ENCODE results near the gene EMILIN2.
A peak's percentile ranks its signal among the peaks of the same experiment; 100 is the strongest.

EMILIN2 gene

DNA sequence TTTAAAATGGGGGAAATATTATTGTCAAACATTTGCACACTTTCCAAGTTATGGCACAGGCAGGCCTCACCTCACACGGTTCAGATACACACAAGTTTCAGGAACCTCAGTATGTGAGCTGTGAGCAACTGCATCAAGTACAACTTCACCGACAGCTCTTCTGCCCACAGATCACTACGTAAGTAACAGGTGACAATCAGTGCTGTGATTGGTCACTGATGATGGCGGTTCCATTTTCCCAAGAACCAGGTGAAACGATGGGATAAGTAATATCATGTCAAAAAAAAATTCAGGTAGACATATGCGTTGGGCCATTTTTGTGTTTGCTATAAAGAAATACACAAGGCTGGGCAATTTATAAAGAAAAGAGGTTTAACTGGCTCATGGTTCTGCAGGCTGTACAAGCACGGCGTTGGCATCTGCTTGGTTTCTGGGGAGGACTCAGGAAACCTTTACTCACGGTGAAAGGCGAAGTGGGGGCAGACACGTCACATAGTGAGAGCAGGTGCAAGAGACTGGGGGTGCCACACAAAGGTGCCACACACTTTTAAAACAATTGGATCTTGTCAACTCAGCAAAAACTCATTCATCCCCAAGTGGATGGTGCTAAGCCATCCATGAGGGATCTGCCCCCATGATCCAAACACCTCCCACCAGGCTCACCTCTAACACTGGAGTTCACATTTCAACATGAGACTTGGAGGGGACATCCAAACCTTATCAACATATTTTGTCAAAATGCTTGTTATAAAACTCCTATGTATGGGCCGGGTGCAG is 108.3 kb downstream of the EMILIN2 start:
- H3K27ac Mint-ChIP-seq: peak overlapping the region; percentile 87

DNA sequence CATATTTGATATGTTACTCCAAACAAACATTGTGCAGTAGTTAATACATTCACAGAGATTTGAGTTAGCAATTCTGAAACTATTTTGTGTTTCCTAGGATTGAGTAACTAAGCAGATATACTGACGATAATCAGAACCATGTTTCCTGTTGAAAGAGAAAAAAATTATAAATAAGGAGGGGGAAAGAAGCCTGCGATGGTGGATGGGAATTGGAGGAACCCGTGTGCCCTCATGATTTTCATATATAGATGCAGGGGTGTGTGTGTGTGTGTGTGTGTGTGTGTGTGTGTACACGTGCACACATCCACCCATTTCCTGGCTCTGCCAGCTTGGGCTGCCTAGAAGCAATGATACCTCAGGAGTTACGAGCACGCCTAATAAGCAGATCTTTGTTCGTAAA is 109.2 kb downstream of the EMILIN2 start:
- ATAC-seq (peak; percentile 40), DNase-seq (ENCODE audit: low spot score in 2 of 2) (no peak)
- Mint-ChIP-seq H3K4me3 (peak overlapping the region; percentile 76), H3K36me3 (peaks cover 97% of the 10 kb centered on the region), H3K9me3 (no peaks in the 10 kb centered on the region), H3K27ac (peak overlapping the region; percentile 87), H3K4me1 (peaks cover 50% of the 10 kb centered on the region)

More for the DNA sequence above, 108.3 kb downstream of the EMILIN2 start:
- Mint-ChIP-seq H3K36me3 (peaks cover 99% of the 10 kb centered on the region), H3K9me3 (no peaks in the 10 kb centered on the region), H3K4me1 (peaks cover 48% of the 10 kb centered on the region), H3K4me3 (peak overlapping the region; percentile 76)
- ATAC-seq (no peak), DNase-seq (ENCODE audit: low spot score in 2 of 2) (no peak)

DNA sequence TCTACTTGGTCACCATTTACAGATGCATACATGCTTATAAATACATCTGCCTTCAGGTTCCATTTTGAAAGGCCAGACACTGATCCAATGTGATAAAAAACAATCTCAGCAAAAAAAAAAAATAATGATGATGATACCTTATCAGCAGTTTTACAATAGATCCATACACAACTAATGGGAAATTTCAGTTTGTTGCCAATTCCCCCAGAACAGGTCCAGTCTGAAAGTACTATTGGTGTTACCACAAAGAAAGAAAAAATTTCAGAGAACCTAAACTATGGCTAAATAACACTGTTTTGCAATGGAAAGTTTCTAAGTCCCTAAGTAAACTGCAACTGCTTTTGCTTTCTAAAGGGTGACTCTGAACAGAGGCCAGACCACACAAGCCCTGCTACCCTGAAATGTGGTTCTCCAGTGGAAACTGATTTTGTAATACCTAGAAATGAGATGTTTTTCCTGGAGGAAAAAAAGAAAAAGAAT is 112.1 kb downstream of the EMILIN2 start:
- Mint-ChIP-seq H3K4me3 (peak overlapping the region; percentile 76), H3K36me3 (peaks cover 86% of the 10 kb centered on the region), H3K27ac (peak overlapping the region; percentile 87), H3K4me1 (peaks cover 66% of the 10 kb centered on the region), H3K9me3 (no peaks in the 10 kb centered on the region)
- ATAC-seq: peak; percentile 57
- DNase-seq (ENCODE audit: low spot score in 2 of 2): no peak

DNA sequence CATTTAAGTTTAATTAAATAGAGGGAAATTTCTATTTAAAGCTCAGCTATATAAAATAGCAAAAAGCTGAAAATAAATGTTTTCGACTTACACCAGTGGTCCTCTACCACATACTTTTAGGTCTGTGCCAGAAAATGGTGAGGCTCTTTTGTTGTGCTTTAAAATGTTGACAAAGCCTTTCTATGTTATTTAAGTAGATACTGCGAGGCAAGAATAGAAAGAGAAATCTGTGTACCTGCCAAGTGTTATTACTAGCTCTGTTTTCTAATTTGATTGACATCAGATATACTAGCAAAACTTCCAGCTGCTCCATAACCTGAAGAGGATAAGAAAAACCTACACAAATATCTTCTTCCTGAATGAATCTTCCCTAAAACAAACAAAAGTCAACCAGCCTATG is 112.5 kb downstream of the EMILIN2 start:
- ATAC-seq: no peak
- Mint-ChIP-seq H3K4me1 (peaks cover 67% of the 10 kb centered on the region), H3K36me3 (peaks cover 82% of the 10 kb centered on the region), H3K4me3 (peak overlapping the region; percentile 76), H3K27ac (peak overlapping the region; percentile 87), H3K9me3 (no peaks in the 10 kb centered on the region)
- no peak for DNase-seq (ENCODE audit: low spot score in 2 of 2)

DNA sequence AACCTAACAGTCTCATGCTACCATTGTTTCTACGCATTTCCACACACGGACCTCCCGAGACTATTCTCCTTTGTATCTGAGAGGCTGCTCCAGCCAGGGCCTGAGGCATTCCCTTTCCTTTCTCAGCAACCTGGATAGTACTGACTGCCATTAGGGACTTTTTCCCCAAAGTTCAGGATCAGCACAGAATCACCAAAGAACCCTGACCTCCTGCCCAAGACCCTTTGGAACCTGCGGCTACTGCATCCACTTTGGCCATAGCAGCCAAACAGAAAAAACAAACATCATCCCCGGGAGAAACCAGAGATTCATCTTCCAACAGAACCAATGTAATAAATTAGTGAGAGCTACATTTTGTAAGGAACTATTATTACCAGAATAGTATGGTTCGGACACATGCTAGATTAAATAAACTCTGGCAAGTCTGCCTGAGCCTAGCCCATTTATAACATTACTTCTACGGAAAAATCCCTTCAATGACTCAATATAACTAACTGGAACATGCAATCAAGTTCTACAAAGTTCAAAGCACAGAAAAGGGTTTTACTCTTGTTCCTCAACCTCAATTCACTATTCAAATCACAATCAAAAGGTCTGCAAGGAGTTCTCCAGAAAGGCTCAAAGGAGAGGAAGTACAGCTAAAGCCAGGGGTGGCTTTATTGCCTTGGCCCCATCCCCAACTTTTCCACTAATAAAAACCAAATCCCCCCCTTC is 114.3 kb downstream of the EMILIN2 start:
- peaks cover 77% of the 10 kb centered on the region for H3K36me3 Mint-ChIP-seq
- H3K9me3 Mint-ChIP-seq: no peaks in the 10 kb centered on the region
- DNase-seq (ENCODE audit: low spot score in 2 of 2) (no peak), ATAC-seq (peak; percentile 23)
- peaks cover 67% of the 10 kb centered on the region for H3K4me1 Mint-ChIP-seq
- peak overlapping the region; percentile 76 for H3K4me3 Mint-ChIP-seq
- H3K27ac Mint-ChIP-seq: peak overlapping the region; percentile 87

DNA sequence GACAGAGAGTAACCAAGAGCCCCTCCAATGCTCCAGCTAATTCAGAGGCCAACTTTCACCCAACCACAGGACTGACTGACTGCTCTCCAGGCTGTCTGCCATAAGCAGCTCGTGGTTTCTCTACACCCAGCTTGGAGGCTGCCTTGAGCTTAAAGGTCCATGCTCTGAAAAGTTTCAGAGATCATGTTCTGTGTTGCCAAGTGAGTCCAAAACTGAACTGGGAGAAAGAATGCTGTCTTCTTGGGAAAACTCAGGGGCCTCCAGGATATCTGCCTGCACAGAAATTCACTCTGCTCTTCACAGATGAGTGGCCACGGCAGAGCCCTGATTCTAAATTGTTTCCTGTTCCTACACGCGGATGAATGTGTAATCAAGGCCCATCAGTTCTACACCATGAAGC is 115.0 kb downstream of the EMILIN2 start:
- Mint-ChIP-seq H3K4me3 (peak overlapping the region; percentile 76), H3K36me3 (peaks cover 70% of the 10 kb centered on the region), H3K27ac (peak overlapping the region; percentile 87), H3K9me3 (no peaks in the 10 kb centered on the region), H3K4me1 (peaks cover 68% of the 10 kb centered on the region)
- DNase-seq (ENCODE audit: low spot score in 2 of 2): no peak
- ATAC-seq: peak; percentile 47

DNA sequence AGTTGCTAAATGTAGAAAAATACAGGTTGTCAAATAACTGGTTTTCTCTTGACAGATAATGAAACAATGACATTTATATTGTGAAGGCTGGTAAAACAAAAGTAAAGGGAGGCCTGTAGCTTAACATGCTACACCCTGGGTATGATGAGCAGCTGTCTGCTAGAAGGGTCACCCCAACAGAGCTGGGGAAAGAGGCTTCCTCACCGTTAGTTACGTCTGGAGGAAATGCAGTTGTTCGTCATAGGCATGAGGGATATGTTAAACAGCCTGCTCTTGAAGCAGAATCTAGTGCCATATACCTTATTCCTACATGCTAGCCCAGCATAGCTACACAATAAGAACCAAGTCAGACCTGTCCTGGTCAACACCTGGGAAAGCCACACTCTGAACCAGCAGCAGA is 116.2 kb downstream of the EMILIN2 start:
- Mint-ChIP-seq H3K27ac (peak overlapping the region; percentile 87), H3K9me3 (no peaks in the 10 kb centered on the region), H3K4me1 (peaks cover 72% of the 10 kb centered on the region), H3K4me3 (peak overlapping the region; percentile 76), H3K36me3 (peaks cover 59% of the 10 kb centered on the region)
- DNase-seq (ENCODE audit: low spot score in 2 of 2) (no peak), ATAC-seq (peak; percentile 64)

DNA sequence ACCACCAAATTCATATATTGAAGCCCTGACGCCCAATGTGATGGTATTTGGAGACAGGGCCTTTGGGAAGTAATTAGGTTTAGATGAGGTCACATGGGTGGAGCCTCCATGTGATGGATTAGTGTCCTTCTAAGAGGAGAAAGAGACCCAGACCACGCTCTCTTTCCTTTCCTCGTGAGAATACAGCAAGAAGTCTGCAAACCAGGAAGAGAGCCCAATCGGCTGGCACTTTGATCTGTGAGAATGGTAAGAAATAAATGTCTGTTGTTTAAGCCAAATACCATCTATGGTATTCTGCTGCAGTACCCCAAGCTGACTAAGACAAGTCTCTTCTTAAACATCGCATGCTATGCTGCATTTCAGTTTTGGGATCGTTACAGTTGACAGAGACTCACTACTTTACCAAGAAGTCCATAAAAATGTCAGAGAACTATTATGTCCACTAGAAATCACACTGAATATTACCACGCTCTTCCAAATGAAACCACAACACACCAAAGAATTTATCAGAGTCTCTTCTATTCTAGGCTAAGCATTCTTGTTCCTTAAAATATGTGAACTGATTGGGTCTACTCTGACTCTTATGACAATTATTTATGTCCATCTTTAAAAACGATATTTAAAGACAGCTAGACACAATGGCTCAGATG is 117.7 kb downstream of the EMILIN2 start:
- ATAC-seq (no peak), DNase-seq (ENCODE audit: low spot score in 2 of 2) (no peak)
- no peaks in the 10 kb centered on the region for H3K9me3 Mint-ChIP-seq
- H3K36me3 Mint-ChIP-seq: peaks cover 44% of the 10 kb centered on the region
- peak overlapping the region; percentile 87 for H3K27ac Mint-ChIP-seq
- peaks cover 76% of the 10 kb centered on the region for H3K4me1 Mint-ChIP-seq
- peak overlapping the region; percentile 76 for H3K4me3 Mint-ChIP-seq

Data from stimulated activated effector memory CD8-positive, alpha-beta T cell treated with anti-CD3 and anti-CD28 coated beads, Interleukin-12 subunit alpha, Interleukin-12 subunit beta, amount 100 ng/mL, for 72 hours (primary cell).